Measurements from ENCODE around the gene AHCYL2. TPM values are rescaled to one million over a fixed set of nuclear protein-coding genes. Genes with fewer than 3 reads are reported as not detected.
"Not testable (repeated sequence)": the region's sequence is repeated elsewhere in the genome, so short reads cannot be mapped to it uniquely, and the experiment has no call there.

The AHCYL2 gene
- polyA plus RNA-seq, 3 donors from 2014 or later = 5.7 to 6.8 (median 6.8) TPM

DNA sequence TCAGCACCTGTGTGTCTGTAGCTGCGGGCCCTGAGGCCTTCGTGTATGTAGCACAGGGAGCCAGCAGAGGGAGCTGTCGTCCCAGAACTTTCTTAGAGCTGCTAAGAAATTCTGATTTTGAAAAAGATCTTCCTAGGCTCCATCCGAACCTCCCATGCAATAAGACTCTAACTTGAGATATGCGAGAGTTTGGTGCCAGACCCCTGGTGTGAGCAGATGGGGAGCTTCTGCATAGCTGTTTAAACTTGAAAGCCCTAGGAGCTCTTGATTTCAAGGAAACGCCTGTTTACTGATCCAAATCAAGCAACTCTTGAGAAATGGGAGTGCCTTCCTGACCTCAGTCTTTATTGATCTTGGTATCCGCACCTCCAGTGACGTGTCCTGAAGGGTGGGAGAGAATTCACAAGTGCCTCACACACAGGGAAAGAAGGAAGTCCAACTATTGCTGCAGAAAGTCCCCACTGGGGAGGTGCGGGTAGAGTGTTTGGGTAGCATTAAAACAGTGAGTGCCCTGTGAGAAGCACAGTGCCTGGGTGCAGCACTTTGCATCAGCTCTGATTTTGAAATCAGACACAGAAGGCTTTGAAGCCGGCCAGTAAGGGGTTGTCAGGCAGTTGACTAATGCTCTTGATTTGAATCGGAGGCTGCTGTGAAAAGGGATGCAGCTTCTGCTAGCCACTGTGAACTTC lies 143.0 kb downstream of the AHCYL2 start:
- Mint-ChIP-seq H3K4me1 (peaks cover 22 to 28% of the 10 kb centered on the region in 2 donors), H3K4me3 (peak overlapping the region; percentile 47 to 73 (median 67)), H3K36me3 (peaks cover 0 to 3% (median 0%) of the 10 kb centered on the region in 3 donors), H3K27ac (peak overlapping the region in 5 of 6 donors; percentile 5 to 85 (median 34)), H3K27me3 (ENCODE audit: low read depth in 3 of 3) (peaks cover 0 to 2% (median 0%) of the 10 kb centered on the region in 3 donors), H3K9me3 (no peaks in the 10 kb centered on the region)
- DNase-seq = peak; percentile 55 to 64 (median 58)

DNA sequence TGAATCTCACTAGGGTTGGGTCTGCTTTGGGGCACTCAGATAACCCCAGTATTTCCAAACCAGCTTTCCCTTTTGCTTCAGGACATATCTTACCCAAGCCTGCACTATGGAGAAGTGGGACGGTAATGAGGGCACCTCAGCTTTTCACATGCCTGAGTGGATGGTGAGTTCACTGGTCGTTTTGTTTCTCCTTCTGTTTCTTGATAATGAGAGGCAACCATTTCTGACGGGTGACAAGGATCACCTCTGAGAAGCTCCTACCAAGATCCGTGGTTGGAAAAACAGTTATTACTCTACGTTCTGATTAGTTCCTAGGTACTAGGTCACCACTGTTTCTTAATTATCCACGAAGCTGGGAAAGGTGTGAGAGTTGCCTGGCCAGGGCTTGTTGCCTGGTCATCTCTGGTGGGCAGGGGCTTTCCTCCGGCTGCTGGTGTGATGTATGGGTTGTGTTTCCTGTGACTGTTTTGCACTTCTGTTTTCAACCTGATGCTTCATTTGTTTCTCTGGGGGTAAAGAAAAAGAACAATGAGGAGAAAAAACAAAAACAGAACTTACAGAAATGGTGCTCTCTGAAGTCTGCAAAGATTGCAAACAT lies 143.7 kb downstream of the AHCYL2 start:
- H3K36me3 Mint-ChIP-seq = peaks cover 0 to 3% (median 0%) of the 10 kb centered on the region in 3 donors
- H3K9me3 Mint-ChIP-seq = no peaks in the 10 kb centered on the region
- H3K4me1 Mint-ChIP-seq = peaks cover 25 to 32% of the 10 kb centered on the region in 2 donors
- peak overlapping the region; percentile 47 to 73 (median 67) for H3K4me3 Mint-ChIP-seq
- H3K27ac Mint-ChIP-seq = peak overlapping the region; percentile 5 to 77 (median 30)
- H3K27me3 Mint-ChIP-seq (ENCODE audit: low read depth in 3 of 3) = peaks cover 0 to 2% (median 0%) of the 10 kb centered on the region in 3 donors
- DNase-seq = peak; percentile 19 to 40 (median 20)

DNA sequence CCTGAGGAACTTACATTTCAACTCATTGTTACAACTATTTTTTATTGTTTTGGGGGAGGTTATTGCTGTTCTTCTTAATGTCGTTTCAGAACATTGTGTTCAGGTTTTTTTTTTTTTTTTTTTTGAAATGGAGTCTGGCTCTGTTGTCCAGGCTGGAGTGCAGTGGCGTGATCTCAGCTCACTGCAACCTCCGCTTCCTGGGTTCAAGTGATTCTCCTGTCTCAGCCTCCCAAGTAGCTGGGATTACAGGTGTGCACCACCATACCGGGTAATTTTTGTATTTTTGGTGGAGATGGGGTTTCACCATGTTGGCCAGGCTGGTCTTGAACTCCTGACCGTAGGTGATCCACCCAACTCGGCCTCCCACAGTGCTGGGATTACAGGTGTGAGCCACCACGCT lies 144.6 kb downstream of the AHCYL2 start:
- H3K27me3 Mint-ChIP-seq (ENCODE audit: low read depth in 3 of 3); H3K9me3 Mint-ChIP-seq; H3K36me3 Mint-ChIP-seq; H3K4me3 Mint-ChIP-seq; DNase-seq: not testable (repeated sequence)
- H3K27ac Mint-ChIP-seq = peak overlapping the region in 1 of 6 donors; percentile 39
- H3K4me1 Mint-ChIP-seq = peaks cover 26 to 32% of the 10 kb centered on the region in 2 donors

DNA sequence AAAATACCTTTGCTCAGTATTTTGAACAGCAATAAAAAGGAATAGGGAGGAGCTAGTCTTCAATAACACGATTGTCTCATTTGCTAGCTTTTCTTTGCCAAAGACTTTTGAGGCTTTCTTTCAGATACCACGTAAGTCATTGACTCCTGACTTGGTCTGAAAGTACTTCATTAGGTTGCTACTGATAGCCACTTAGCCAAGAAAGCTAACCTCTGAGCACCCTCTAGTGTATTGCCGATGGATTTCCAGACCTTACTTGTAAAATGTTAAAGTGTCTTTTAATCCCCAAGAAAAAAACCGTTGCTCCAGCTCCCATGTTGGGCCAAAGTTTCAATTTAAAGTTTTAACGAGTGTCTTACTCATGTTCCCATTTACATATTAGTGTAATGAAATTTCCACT lies 146.0 kb downstream of the AHCYL2 start:
- peaks cover 26 to 32% of the 10 kb centered on the region in 2 donors for H3K4me1 Mint-ChIP-seq
- H3K27ac Mint-ChIP-seq = no peak overlapping the region
- no peak overlapping the region for H3K4me3 Mint-ChIP-seq
- DNase-seq = no peak
- peaks cover 0 to 3% (median 0%) of the 10 kb centered on the region in 3 donors for H3K36me3 Mint-ChIP-seq
- no peaks in the 10 kb centered on the region for H3K9me3 Mint-ChIP-seq
- H3K27me3 Mint-ChIP-seq (ENCODE audit: low read depth in 3 of 3) = peaks cover 2% of the 10 kb centered on the region in 3 donors

DNA sequence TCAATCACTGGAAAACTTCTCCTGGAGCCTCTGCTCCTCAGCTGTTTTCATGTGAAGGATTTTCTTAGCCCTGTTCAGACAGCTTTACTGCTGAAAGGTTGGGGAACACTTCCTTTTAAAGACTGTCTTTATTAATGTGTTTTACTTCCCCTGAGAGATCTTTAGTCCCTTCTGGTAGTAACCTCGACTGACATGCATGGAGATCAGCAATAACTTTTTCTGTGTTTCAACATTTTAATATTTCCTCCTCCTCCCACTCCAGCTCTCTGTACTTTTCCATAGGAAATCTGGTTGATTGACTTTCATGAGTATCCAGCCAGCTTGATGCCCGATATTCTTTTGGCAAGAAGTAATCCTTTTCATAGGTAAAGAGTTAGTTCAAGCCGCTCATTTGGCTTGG lies 146.7 kb downstream of the AHCYL2 start:
- H3K27me3 Mint-ChIP-seq (ENCODE audit: low read depth in 3 of 3) = peaks cover 2% of the 10 kb centered on the region in 3 donors
- H3K4me3 Mint-ChIP-seq = no peak overlapping the region
- H3K27ac Mint-ChIP-seq = no peak overlapping the region

DNA sequence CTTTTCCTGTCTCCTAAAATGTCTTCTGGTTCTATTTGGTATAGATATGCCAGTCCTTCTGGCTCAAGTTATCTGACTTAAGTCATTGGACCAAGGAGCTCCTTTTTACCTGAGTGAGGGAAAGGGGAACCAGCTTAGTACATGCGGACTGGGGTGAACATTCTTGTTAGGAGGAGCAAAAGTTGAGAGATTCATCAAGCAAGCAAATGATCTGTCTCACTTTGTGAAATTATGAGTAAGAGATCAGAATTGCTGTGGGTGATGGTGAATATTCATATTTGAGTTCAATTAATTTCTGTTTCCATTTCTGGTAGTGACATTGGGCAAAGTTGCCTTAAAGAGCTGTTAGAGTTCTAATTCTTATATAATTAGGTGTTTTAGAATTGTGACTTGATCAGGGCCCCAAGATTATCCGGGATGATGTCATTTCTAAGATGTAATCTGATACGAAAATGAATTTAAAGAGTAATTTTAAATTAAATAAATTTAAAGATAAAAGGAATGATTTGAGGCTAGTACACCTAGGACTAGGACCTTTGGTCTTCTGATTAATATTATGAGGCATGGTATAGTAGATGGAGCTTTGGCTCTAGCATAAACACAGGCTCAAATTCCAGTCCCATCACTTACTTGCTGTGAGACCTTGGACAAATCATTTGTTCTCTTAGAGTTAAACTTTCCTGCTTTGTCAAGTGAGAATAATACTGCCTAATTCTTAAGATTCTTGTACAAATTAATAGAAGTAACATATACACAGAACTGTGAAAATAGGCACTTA lies 149.0 kb downstream of the AHCYL2 start:
- peaks cover 0 to 3% (median 0%) of the 10 kb centered on the region in 3 donors for H3K36me3 Mint-ChIP-seq
- H3K9me3 Mint-ChIP-seq = no peaks in the 10 kb centered on the region
- peaks cover 13 to 17% of the 10 kb centered on the region in 2 donors for H3K4me1 Mint-ChIP-seq
- DNase-seq = no peak
- no peak overlapping the region for H3K27ac Mint-ChIP-seq
- H3K4me3 Mint-ChIP-seq = no peak overlapping the region
- peaks cover 2% of the 10 kb centered on the region in 3 donors for H3K27me3 Mint-ChIP-seq (ENCODE audit: low read depth in 3 of 3)

More for the DNA sequence above, 146.7 kb downstream of the AHCYL2 start:
- no peaks in the 10 kb centered on the region for H3K9me3 Mint-ChIP-seq
- H3K36me3 Mint-ChIP-seq = peaks cover 0 to 3% (median 0%) of the 10 kb centered on the region in 3 donors
- peaks cover 26 to 32% of the 10 kb centered on the region in 2 donors for H3K4me1 Mint-ChIP-seq
- no peak for DNase-seq

DNA sequence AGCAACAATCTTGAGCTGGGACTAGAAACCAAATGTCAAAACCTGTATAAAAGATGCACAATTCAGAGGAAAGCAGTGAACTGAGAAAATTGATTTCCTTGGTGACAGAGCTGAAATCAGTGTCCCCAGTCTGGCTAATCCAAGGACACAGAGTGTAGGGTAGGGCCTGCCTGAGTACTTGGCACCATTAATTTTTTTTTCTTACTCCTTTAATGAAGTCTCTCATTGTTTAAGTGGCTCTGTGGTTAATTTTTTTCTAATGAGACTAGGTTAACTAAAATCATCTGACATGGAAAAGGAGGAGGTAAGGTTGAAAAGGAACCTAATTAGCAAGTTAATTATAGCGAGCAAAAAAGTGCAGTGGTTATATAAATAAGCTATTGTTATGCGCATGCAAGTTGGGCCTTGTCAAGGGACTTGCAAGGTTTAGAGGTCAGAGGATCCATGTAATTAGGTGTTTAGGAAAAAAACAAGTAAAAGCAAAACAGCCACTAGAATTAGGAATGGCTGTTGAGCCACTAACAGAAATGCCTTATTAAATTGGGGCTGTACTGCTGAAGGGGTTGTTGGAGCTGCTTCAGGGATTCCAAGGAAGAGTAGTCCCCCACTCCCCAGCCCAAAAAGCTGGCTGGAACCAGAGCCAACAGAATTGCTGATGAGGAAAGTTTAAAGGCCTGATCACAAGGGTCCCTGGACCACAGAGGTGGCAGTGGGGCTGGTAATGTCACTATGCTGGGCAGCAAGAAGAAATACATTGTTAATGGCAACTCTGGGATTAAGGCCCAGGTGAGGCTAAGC lies 150.5 kb downstream of the AHCYL2 start:
- Mint-ChIP-seq H3K27me3 (ENCODE audit: low read depth in 3 of 3) (peaks cover 2% of the 10 kb centered on the region in 3 donors), H3K4me3 (no peak overlapping the region), H3K27ac (peak overlapping the region in 1 of 6 donors; percentile 16)

DNA sequence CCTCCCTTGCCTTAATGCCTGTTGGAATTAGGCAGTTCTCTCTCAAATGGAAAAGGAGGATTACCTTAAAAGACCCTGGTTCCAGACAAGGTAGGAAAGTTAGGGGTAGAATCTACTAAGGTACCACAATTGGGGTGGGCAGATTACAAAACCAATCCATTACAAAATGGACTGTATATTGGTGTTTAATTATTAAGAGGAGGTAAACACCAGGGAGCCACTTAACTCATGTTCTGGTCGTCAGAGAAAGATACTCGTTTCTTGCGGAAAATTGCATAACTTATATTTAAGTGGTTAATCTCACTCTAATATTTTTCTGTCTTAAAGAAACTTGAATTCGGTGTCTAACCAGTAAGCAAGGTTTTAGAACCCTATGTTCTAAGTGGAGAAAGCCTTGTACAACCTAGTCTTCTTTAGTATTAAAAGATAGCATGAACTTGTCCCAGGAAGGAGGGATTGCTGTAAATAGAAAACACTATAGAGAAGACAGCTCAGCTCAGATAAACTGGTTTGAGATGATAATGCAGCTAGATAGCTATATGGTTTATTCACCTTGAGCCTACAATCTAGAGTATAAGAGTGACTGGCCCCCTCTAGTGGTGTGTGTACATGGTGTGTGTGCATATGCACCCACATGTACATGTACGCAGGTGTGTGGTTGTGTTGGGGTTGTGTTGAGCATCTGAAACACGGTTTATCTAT lies 151.4 kb downstream of the AHCYL2 start:
- Mint-ChIP-seq H3K27me3 (ENCODE audit: low read depth in 3 of 3) (peaks cover 2% of the 10 kb centered on the region in 3 donors), H3K4me1 (peaks cover 8 to 11% of the 10 kb centered on the region in 2 donors), H3K9me3 (no peaks in the 10 kb centered on the region), H3K4me3 (no peak overlapping the region), H3K36me3 (peaks cover 0 to 8% (median 3%) of the 10 kb centered on the region in 3 donors), H3K27ac (no peak overlapping the region)
- peak; percentile 8 to 38 (median 12) for DNase-seq

More for the DNA sequence above, 150.5 kb downstream of the AHCYL2 start:
- Mint-ChIP-seq H3K36me3 (peaks cover 0 to 5% (median 3%) of the 10 kb centered on the region in 3 donors), H3K4me1 (peaks cover 8 to 11% of the 10 kb centered on the region in 2 donors), H3K9me3 (no peaks in the 10 kb centered on the region)
- DNase-seq = no peak

DNA sequence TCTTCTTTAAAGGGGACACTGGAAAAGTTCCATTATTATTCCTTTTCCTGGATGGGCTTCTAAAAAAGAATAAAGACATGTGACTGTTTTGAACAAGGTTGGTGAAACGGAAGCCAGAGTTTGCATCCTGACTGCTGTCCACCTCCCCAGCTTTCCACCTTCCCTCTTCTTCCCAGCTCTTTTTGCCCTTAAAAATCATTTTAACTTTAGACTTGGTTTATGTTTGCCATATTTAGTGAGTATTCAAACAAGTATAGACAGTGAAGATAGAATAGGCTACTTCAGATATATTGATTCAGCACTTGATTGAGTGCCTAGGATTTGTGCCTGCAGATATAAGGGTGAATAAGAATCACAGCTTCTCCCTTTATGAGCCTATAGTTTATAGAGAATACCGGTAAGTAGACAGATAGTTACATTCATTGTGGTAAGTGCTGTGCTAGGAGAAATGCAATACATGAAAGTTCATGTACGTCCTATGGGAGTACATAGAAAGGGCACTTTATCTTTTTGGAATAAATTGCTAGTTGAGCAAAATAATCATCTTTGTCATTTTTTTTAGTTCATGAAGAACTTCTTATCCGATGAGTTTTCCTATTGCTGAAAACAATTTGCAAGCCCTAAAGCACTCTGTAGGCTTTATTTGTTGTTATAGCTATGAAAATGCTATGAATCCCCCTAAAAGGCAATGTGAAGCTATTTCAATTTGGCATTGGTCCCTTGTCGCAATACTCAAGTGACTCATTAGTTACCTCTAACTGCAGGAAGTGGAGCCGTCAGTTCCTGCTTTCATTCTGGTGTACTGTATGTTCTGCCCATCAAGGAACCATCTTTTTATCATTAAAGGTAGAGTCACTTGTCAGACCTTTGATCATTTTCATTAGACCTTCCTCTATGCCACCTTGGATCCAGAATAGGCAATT lies 152.2 kb downstream of the AHCYL2 start:
- H3K36me3 Mint-ChIP-seq = peaks cover 0 to 11% (median 6%) of the 10 kb centered on the region in 3 donors
- H3K27me3 Mint-ChIP-seq (ENCODE audit: low read depth in 3 of 3) = peaks cover 2% of the 10 kb centered on the region in 3 donors
- H3K27ac Mint-ChIP-seq = no peak overlapping the region
- H3K4me1 Mint-ChIP-seq = peaks cover 8 to 11% of the 10 kb centered on the region in 2 donors
- no peak overlapping the region for H3K4me3 Mint-ChIP-seq
- H3K9me3 Mint-ChIP-seq = no peaks in the 10 kb centered on the region
- no peak for DNase-seq

DNA sequence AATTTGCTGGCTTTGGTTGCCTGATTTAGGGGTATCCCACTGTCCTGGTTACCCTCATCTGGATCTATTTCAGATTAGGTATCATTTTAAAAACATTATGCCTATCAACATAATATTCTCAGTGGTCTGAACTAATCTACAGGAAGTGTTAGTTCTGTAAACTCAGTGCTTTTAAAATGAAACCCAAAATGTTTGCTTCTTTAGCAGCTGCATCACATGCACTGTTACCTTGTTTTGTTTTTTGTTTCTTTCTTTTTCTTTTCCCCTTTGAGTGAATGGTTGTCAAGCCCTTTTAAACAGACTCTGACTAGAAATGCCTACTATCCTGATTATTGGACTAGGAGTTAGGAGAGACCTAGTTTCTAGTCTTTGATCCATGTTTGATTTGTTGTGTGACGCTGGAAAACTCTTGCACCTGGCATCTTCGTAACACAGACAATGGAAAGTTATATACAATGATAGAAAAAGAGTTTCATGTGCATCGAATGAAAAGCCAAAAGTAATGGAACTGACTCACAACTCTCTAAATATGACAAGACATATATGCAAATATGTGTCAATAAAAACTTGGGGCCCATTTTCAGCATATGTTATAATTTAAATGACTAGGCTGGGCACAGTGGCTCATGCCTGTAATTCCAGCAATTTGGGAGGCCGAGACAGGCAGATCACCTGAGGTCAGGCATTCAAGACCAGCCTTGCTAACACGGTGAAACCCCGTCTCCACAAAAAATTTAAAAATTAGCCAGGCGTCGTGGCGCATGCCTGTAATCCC lies 157.1 kb downstream of the AHCYL2 start:
- H3K27ac Mint-ChIP-seq = no peak overlapping the region
- no peaks in the 10 kb centered on the region for H3K9me3 Mint-ChIP-seq
- H3K4me3 Mint-ChIP-seq = no peak overlapping the region
- no peaks in the 10 kb centered on the region for H3K4me1 Mint-ChIP-seq
- no peaks in the 10 kb centered on the region for H3K27me3 Mint-ChIP-seq (ENCODE audit: low read depth in 3 of 3)
- no peak for DNase-seq
- H3K36me3 Mint-ChIP-seq = peaks cover 5 to 17% (median 14%) of the 10 kb centered on the region in 3 donors

DNA sequence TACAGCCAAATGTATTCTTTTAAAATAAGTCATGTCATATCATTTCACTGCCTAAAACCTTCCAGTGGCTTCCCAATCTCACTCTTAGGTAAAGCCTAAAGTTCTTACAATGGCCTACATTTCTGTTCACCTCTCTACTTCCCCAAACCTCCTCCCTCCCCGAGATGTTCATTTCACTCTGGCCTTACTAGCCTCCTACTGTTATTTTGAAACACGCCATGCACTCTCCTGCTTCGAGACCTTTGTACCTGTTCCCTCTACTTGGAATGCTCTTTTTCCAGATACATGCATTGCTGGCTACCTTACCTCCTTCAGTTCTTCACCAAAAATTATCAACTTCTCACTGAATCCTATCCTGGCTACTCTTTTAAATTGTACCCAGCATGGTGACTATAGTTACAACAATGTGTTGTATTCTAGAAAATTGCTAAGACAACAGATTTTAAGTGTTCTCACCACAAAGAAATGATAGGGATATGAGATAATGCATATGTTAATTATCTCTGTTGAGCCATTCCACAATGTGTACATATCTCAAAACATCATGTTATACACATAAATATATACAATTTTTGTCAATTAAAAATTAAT lies 158.8 kb downstream of the AHCYL2 start:
- DNase-seq = no peak
- no peaks in the 10 kb centered on the region for H3K4me1 Mint-ChIP-seq
- no peaks in the 10 kb centered on the region for H3K27me3 Mint-ChIP-seq (ENCODE audit: low read depth in 3 of 3)
- H3K9me3 Mint-ChIP-seq = no peaks in the 10 kb centered on the region
- no peak overlapping the region for H3K4me3 Mint-ChIP-seq
- H3K36me3 Mint-ChIP-seq = peaks cover 5 to 17% (median 14%) of the 10 kb centered on the region in 3 donors
- no peak overlapping the region for H3K27ac Mint-ChIP-seq
